ENCODE measurements around the gene PPM1L.

- TF ChIP-seq ZNF207 (IDR thresholded peaks at IDR 0.05; ENCODE audit: borderline replicate concordance) = no peak
- no peak for TF ChIP-seq SMAD5 (IDR thresholded peaks at IDR 0.05; ENCODE audit: low read depth)
- TF ChIP-seq TCF12 (IDR thresholded peaks at IDR 0.05; ENCODE audit: low read depth, low read length) = no peak
- no peak for TF ChIP-seq CHD4 (IDR thresholded peaks at IDR 0.05)
- no peak for TF ChIP-seq RAD21 (IDR thresholded peaks at IDR 0.05; ENCODE audit: insufficient read depth, low read depth, low read length)
- TF ChIP-seq, protein P1, sequence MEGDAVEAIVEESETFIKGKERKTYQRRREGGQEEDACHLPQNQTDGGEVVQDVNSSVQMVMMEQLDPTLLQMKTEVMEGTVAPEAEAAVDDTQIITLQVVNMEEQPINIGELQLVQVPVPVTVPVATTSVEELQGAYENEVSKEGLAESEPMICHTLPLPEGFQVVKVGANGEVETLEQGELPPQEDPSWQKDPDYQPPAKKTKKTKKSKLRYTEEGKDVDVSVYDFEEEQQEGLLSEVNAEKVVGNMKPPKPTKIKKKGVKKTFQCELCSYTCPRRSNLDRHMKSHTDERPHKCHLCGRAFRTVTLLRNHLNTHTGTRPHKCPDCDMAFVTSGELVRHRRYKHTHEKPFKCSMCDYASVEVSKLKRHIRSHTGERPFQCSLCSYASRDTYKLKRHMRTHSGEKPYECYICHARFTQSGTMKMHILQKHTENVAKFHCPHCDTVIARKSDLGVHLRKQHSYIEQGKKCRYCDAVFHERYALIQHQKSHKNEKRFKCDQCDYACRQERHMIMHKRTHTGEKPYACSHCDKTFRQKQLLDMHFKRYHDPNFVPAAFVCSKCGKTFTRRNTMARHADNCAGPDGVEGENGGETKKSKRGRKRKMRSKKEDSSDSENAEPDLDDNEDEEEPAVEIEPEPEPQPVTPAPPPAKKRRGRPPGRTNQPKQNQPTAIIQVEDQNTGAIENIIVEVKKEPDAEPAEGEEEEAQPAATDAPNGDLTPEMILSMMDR (IDR thresholded peaks at IDR 0.05 in 2 of 3, conservative IDR thresholded peaks at IDR 0.05 in 1 of 3; ENCODE audit: control insufficient read depth in 2 of 3, extremely low read depth in 1 of 3, insufficient read depth in 1 of 3, low read depth in 3 of 3, low read length in 3 of 3) = no peak
- TF ChIP-seq, protein P2, sequence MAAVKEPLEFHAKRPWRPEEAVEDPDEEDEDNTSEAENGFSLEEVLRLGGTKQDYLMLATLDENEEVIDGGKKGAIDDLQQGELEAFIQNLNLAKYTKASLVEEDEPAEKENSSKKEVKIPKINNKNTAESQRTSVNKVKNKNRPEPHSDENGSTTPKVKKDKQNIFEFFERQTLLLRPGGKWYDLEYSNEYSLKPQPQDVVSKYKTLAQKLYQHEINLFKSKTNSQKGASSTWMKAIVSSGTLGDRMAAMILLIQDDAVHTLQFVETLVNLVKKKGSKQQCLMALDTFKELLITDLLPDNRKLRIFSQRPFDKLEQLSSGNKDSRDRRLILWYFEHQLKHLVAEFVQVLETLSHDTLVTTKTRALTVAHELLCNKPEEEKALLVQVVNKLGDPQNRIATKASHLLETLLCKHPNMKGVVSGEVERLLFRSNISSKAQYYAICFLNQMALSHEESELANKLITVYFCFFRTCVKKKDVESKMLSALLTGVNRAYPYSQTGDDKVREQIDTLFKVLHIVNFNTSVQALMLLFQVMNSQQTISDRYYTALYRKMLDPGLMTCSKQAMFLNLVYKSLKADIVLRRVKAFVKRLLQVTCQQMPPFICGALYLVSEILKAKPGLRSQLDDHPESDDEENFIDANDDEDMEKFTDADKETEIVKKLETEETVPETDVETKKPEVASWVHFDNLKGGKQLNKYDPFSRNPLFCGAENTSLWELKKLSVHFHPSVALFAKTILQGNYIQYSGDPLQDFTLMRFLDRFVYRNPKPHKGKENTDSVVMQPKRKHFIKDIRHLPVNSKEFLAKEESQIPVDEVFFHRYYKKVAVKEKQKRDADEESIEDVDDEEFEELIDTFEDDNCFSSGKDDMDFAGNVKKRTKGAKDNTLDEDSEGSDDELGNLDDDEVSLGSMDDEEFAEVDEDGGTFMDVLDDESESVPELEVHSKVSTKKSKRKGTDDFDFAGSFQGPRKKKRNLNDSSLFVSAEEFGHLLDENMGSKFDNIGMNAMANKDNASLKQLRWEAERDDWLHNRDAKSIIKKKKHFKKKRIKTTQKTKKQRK (IDR thresholded peaks at IDR 0.05; ENCODE audit: low read depth, low read length) = no peak
- TF ChIP-seq FOXM1 (IDR thresholded peaks at IDR 0.05; ENCODE audit: low read depth, low read length) = no peak
- no peak for TF ChIP-seq TAF1 (IDR thresholded peaks at IDR 0.05; ENCODE audit: borderline replicate concordance, low read depth, low read length)
Measured at GRCh38 chr3:161126495-161126894, 370.5 kb downstream of the PPM1L start.

Data from GM12878 (cell line).